H9 (cell line): ENCODE measurements around the gene CYTH3. TPM values are rescaled to one million over a fixed set of nuclear protein-coding genes. Genes with fewer than 3 reads are reported as not detected.

Experiments used
- DNase-seq: peaks from one replicate; pipeline ENCODE4 v3.0.0-alpha.2; 2017
- H2AFZ ChIP-seq: one replicate; pipeline ENCODE4 v1.6.1; 2013; ENCODE audit warnings: mild to moderate bottlenecking, low read length, control low read depth, moderate library complexity
- H2AK5ac ChIP-seq: 2 replicates; pipeline ENCODE4 v1.6.1; 2013; ENCODE audit warnings: low read length, control low read depth, mixed read lengths; ENCODE audit not compliant: insufficient read length
- H2BK120ac ChIP-seq: one replicate; pipeline ENCODE4 v1.6.1; 2013; ENCODE audit warnings: low read depth, mild to moderate bottlenecking, low read length, control low read depth, inconsistent platforms; ENCODE audit not compliant: poor library complexity, severe bottlenecking
- H2BK12ac ChIP-seq: 2 replicates; pipeline ENCODE4 v1.6.1; 2013; ENCODE audit warnings: low read length, control low read depth, mixed read lengths, low read depth; ENCODE audit not compliant: insufficient read length
- H2BK15ac ChIP-seq: 2 replicates; pipeline ENCODE4 v1.6.1; 2013; ENCODE audit warnings: low read depth, low read length, control low read depth
- H2BK20ac ChIP-seq: one replicate; pipeline ENCODE4 v1.6.1; 2013; ENCODE audit warnings: low read depth, mild to moderate bottlenecking, low read length, control low read depth, inconsistent platforms; ENCODE audit not compliant: poor library complexity, severe bottlenecking
- H2BK5ac ChIP-seq: 2 replicates; pipeline ENCODE4 v1.6.1; 2013; ENCODE audit warnings: low read length, control low read depth, mixed read lengths; ENCODE audit not compliant: insufficient read length
- H3K14ac ChIP-seq: 2 replicates; pipeline ENCODE4 v1.6.1; 2013; ENCODE audit warnings: low read length, control low read depth; ENCODE audit not compliant: insufficient read depth
- H3K18ac ChIP-seq: 2 replicates; pipeline ENCODE4 v1.6.1; 2013; ENCODE audit warnings: low read depth, mild to moderate bottlenecking, mixed read lengths, low read length, control low read depth; ENCODE audit not compliant: insufficient read length
- H3K23ac ChIP-seq: 2 replicates; pipeline ENCODE4 v1.6.1; 2013; ENCODE audit warnings: low read length, control low read depth, mixed read lengths, low read depth; ENCODE audit not compliant: insufficient read length
- H3K23me2 ChIP-seq: 2 replicates; pipeline ENCODE4 v1.6.1; 2013; ENCODE audit warnings: low read depth, mild to moderate bottlenecking, mixed read lengths, low read length, control low read depth; ENCODE audit not compliant: insufficient read length, poor library complexity, severe bottlenecking
- H3K27ac ChIP-seq: 2 replicates; pipeline ENCODE4 v1.5.1; 2013; ENCODE audit warnings: low read length, control low read depth, mixed read lengths, low read depth; ENCODE audit not compliant: insufficient read length
- H3K27me3 ChIP-seq: 2 replicates; pipeline ENCODE4 v1.6.1; 2013; ENCODE audit warnings: low read length, control low read depth, inconsistent platforms; ENCODE audit not compliant: insufficient read depth
- H3K4ac ChIP-seq: 2 replicates; pipeline ENCODE4 v1.6.1; 2013; ENCODE audit warnings: low read depth, mild to moderate bottlenecking, control low read depth, inconsistent platforms, low read length, moderate library complexity
- H3K4me1 ChIP-seq: 2 replicates; pipeline ENCODE4 v1.6.1; 2013; ENCODE audit warnings: low read length, control low read depth, inconsistent platforms; ENCODE audit not compliant: insufficient read depth
- H3K4me2 ChIP-seq: 2 replicates; pipeline ENCODE4 v1.6.1; 2013; ENCODE audit warnings: low read length, control low read depth, mixed read lengths; ENCODE audit not compliant: insufficient read length, insufficient read depth
- H3K56ac ChIP-seq: 2 replicates; pipeline ENCODE4 v1.6.1; 2013; ENCODE audit warnings: low read depth, mild to moderate bottlenecking, mixed read lengths, low read length, control low read depth; ENCODE audit not compliant: insufficient read length
- H3K79me1 ChIP-seq: 2 replicates; pipeline ENCODE4 v1.6.1; 2013; ENCODE audit warnings: low read depth, mild to moderate bottlenecking, moderate library complexity, low read length, control low read depth, inconsistent platforms; ENCODE audit not compliant: insufficient read depth, poor library complexity, severe bottlenecking
- H3K79me2 ChIP-seq: 2 replicates; pipeline ENCODE4 v1.6.1; 2013; ENCODE audit warnings: low read length, control low read depth, inconsistent platforms; ENCODE audit not compliant: insufficient read depth
- H3K9ac ChIP-seq: 2 replicates; pipeline ENCODE4 v1.6.1; 2013; ENCODE audit warnings: low read length, control low read depth, mixed read lengths; ENCODE audit not compliant: insufficient read length; ENCODE audit errors: extremely low read depth
- H3K9me3 ChIP-seq: one replicate; pipeline ENCODE4 v1.6.1; 2013; ENCODE audit warnings: low read depth, low read length, inconsistent platforms; ENCODE audit not compliant: control insufficient read depth
- H3T11ph ChIP-seq: one replicate; pipeline ENCODE4 v1.6.1; 2013; ENCODE audit warnings: mild to moderate bottlenecking, low read length, control low read depth, inconsistent platforms
- H4K20me1 ChIP-seq: one replicate; pipeline ENCODE4 v1.6.1; 2013; ENCODE audit not compliant: control insufficient read depth, insufficient read length, insufficient read depth
- H4K5ac ChIP-seq: 2 replicates; pipeline ENCODE4 v1.6.1; 2013; ENCODE audit warnings: low read depth, mild to moderate bottlenecking, mixed read lengths, low read length, control low read depth; ENCODE audit not compliant: insufficient read length
- H4K8ac ChIP-seq: replicated peaks from 2 replicates; pipeline ENCODE4 v1.6.1; 2013; ENCODE audit warnings: low read length, control low read depth, mixed read lengths, low read depth; ENCODE audit not compliant: insufficient read length
- H4K91ac ChIP-seq: 2 replicates; pipeline ENCODE4 v1.6.1; 2013; ENCODE audit warnings: low read depth, mild to moderate bottlenecking, moderate library complexity, mixed read lengths, low read length, control low read depth; ENCODE audit not compliant: insufficient read length
- H3K27ac Mint-ChIP-seq, 3 experiments: 2 replicates in 2 of 3; 3 replicates in 1 of 3; pipeline ENCODE4 v1.8.0; 2020 to 2021; ENCODE audit warnings: mixed read lengths in 3 of 3, mild to moderate bottlenecking in 1 of 3, moderate library complexity in 1 of 3
- H3K27me3 Mint-ChIP-seq: 2 replicates; pipeline ENCODE4 v1.8.0; 2021; ENCODE audit warnings: low read depth, mild to moderate bottlenecking, moderate library complexity, mixed read lengths
- H3K36me3 Mint-ChIP-seq, 3 experiments: 2 replicates in 2 of 3; 3 replicates in 1 of 3; pipeline ENCODE4 v1.8.0; 2020 to 2021; ENCODE audit warnings: low read depth in 3 of 3, mixed read lengths in 3 of 3; ENCODE audit not compliant: insufficient read depth in 1 of 3
- H3K4me1 Mint-ChIP-seq, 2 experiments: 2 replicates each; pipeline ENCODE4 v1.8.0; 2020; ENCODE audit warnings: mixed read lengths in 2 of 2
- H3K4me3 Mint-ChIP-seq, 2 experiments: 2 replicates in 1 of 2; 3 replicates in 1 of 2; pipeline ENCODE4 v1.8.0; 2020 to 2021; ENCODE audit warnings: mild to moderate bottlenecking in 2 of 2, mixed read lengths in 2 of 2, moderate library complexity in 1 of 2
- H3K9me3 Mint-ChIP-seq, 2 experiments: 2 replicates in 1 of 2; 3 replicates in 1 of 2; pipeline ENCODE4 v1.8.0; 2020; ENCODE audit warnings: mild to moderate bottlenecking in 2 of 2, mixed read lengths in 2 of 2, moderate library complexity in 1 of 2
- CTCF ChIP-seq: fragments of 200-600 bp; sonication (generic); conservative IDR thresholded peaks from 3 replicates; pipeline ENCODE4 v1.8.0; 2021; ENCODE audit warnings: antibody characterized with exemption, mild to moderate bottlenecking
- WGBS: extraction: QIAGEN DNeasy Blood & Tissue Kit; methylation state at CpG from one replicate; pipeline ENCODE4 v1.1.7; 2013; ENCODE audit warnings: missing lambda C conversion rate, low lambda C conversion rate, mixed read lengths; ENCODE audit not compliant: insufficient read length; ENCODE audit errors: extremely low coverage; 5-methylcytosine and 5-hydroxymethylcytosine counted together
- total RNA-seq: library from RNA; stranded (reverse); gene quantifications from 2 replicates; pipeline ENCODE4 v1.2.1, GENCODE V29; 2021

Gene CYTH3
- total RNA-seq, 1 experiment from 2014 or later: 12.3 TPM

- Histone ChIP-seq H3K4me1 (peaks cover 6% of the 10 kb centered on the region; the same call in 1 of the 2 replicates), H4K91ac (no peak overlapping the region), H2AFZ (no peak overlapping the region), H3K9me3 (no peaks in the 10 kb centered on the region), H3K79me2 (peaks cover 3% of the 10 kb centered on the region; the same call in 1 of the 2 replicates), H3K9ac (no peak overlapping the region), H3K23ac (no peak overlapping the region), H3K27me3 (no peaks in the 10 kb centered on the region; the same call in 1 of the 2 replicates), H2BK15ac (no peak overlapping the region), H2BK120ac (no peak overlapping the region), H3K23me2 (peaks cover 15% of the 10 kb centered on the region), H4K8ac (no peak overlapping the region), H2BK20ac (no peak overlapping the region), H2BK12ac (no peak overlapping the region), H4K5ac (no peak overlapping the region), H3K18ac (no peak overlapping the region), H3T11ph (no peak overlapping the region), H4K20me1 (peaks cover 3% of the 10 kb centered on the region), H3K14ac (no peak overlapping the region), H3K4ac (no peak overlapping the region), H2BK5ac (no peak overlapping the region), H2AK5ac (no peak overlapping the region), H3K56ac (no peak overlapping the region), H3K79me1 (no peaks in the 10 kb centered on the region), H3K27ac (no peak overlapping the region), H3K4me2 (peak overlapping the region; percentile 47)
- H3K36me3 Mint-ChIP-seq: no peaks in the 10 kb centered on the region
- no peak overlapping the region for H3K27ac Mint-ChIP-seq
- peaks cover 23% of the 10 kb centered on the region for H3K27me3 Mint-ChIP-seq
- no peaks in the 10 kb centered on the region for H3K9me3 Mint-ChIP-seq
- no CpG with 5 or more reads among the region's 6 CpGs for whole genome bisulfite sequencing
- TF ChIP-seq CTCF: no peak
- no peak for DNase-seq
- H3K4me1 Mint-ChIP-seq: peaks cover 35 to 38% of the 10 kb centered on the region in 2 experiments
- peak overlapping the region; percentile 63; a peak in 3 of 5 replicates for H3K4me3 Mint-ChIP-seq
Measured at GRCh38 chr7:6273380-6273837, 985 bp upstream of the CYTH3 start.
